ENCODE results near the gene ELP5. TPM values are rescaled to one million over a fixed set of nuclear protein-coding genes. Genes with fewer than 3 reads are reported as not detected.

Gene ELP5
- total RNA-seq, 4 donors from 2014 or later, result 10.8 to 20.6 (median 17.1) TPM

DNA sequence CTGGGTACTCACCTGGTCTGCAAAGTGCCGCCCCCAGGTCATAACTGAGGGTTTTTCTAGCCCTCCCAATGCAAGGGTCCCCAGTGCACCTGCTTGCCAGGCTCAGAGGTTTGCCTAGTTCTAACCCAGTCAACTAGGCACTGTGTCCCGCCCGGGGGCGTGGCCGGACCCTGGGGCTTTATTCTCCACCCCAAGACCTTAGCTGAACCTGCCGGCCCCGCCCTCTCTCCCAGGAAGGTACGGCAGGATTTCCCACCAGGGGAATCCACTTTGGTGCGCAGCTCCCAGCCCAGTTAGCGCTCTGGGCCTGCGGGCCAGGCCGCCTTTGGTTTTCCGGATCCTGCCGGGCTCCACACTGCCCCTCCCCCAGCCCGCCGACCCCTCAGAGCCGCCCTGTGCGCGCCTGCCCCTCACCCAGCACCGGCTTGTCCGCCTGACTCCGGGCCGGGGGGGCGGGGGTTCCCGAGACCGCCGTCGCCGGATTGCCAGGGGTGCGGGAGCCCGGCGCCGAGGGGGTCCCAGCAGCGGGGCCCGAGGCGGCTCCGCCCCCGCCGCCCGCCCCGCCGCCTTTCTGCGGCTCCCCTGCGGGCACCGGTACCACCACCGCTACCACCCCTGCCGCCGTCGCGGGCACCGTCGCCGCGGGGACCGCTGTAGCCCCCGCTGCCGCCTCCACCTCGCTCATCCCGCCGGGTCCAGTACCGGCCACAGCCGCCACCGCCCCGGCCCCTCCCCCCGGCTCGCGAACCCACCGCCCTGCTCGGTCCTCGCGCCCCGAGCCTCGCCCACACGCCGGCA, 42.0 kb downstream of the ELP5 start:
- no peak overlapping the region for H3K4me3 ChIP-seq (ENCODE audit: low read depth, poor library complexity, severe bottlenecking)
- TF ChIP-seq, protein P1, sequence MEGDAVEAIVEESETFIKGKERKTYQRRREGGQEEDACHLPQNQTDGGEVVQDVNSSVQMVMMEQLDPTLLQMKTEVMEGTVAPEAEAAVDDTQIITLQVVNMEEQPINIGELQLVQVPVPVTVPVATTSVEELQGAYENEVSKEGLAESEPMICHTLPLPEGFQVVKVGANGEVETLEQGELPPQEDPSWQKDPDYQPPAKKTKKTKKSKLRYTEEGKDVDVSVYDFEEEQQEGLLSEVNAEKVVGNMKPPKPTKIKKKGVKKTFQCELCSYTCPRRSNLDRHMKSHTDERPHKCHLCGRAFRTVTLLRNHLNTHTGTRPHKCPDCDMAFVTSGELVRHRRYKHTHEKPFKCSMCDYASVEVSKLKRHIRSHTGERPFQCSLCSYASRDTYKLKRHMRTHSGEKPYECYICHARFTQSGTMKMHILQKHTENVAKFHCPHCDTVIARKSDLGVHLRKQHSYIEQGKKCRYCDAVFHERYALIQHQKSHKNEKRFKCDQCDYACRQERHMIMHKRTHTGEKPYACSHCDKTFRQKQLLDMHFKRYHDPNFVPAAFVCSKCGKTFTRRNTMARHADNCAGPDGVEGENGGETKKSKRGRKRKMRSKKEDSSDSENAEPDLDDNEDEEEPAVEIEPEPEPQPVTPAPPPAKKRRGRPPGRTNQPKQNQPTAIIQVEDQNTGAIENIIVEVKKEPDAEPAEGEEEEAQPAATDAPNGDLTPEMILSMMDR (IDR thresholded peaks at IDR 0.05), result no peak
- TF ChIP-seq POLR2A (IDR thresholded peaks at IDR 0.05), result no peak
- intact Hi-C loops (cut with DNase I; ENCODE audit: low total_unique reads), result no loop called here
- WGBS, 2 donors, result 3 to 5% methylated on average over 36 to 42 of the region's 75 CpGs
- DNase-seq (ENCODE audit: low spot score in 2 of 2), result no peak

DNA sequence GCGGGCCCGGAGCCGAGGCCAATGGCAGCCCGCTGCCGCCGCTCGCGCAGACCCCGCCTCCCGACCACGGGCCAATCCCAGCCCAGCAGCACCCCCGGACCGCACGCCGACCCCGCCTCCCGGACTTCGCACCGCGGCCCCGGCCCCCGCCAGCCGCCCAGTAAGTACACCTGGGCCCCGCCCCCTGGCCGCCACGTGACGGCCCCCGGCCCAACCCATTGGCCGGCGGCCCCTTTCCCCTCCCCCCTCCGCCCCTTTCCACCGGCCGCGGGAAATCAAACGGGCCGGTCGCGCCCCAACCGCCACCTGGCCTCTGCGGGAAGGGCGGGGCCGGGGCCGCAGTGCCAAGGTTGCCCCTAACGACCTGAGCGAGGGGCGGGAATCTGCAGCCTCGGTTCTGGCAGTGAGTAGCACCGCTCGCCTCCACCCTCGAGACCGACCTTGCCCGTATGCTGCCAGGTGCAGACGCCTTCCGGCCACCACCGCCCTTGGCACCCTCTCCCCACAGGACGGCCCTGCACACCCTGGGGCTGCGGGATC, 42.7 kb downstream of the ELP5 start, which contains the start of gene YBX2:
YBX2 (minus strand) TSS at position 26 of the 540 bp plus-strand sequence. CDS start 139 bp downstream, outside the sequence.
- DNase-seq (ENCODE audit: low spot score in 2 of 2), result peak in 1 of 2 donors; percentile 94
- whole genome bisulfite sequencing, 2 donors, result 1% methylated on average over 24 to 27 of the region's 57 CpGs
- H3K4me3 ChIP-seq (ENCODE audit: low read depth, poor library complexity, severe bottlenecking), result no peak within 1 kb of the TSS
- TF ChIP-seq, protein P1 (IDR thresholded peaks at IDR 0.05), result no peak
- no peak for TF ChIP-seq POLR2A (IDR thresholded peaks at IDR 0.05)
- intact Hi-C loops (cut with DNase I; ENCODE audit: low total_unique reads), result no loop called here

DNA sequence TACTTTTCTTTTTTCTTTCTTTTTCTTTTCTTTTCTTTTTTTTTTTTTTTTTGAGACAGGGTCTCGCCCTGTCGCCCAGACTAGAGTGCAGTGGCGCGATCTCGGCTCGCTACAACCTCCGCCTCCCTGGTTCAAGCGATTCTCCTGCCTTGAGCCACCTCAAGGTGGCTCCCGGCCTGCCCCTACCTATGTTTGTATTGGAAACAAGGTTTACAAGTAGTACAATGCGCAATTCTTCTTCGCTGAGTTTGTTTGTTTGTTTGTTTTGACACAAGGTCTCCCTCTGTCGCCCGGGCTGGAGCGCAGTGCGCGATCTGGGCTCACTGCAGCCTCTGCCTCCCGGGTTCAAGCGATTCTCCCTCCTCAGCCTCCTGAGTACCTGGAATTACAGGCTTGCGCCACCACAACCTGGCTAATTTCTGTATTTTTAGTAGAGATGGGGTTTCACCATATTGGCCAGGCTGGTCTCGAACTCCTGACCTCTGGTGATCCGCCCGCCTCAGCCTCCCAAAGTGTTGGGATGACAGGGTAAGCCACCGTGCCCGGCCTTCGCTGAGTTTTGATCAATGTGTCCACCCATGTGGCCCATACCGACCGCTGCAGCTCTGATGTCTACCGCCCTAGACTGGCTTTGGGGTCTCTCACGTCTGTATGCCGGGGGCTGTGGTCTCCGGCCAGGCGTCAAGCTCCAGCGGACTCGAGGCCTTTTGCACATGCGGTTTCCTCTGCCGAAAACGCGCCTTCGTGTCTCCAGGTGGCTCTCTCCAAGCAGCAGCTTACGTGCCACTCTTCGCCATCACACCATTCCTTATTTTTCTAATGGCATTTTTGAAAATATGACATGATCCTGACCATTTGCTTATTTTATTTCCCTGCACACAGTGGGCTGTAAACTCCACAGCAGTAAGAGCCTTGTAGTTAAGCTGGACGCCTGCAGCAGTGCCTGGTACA, 43.5 kb downstream of the ELP5 start:
- no peak overlapping the region for H3K4me3 ChIP-seq (ENCODE audit: low read depth, poor library complexity, severe bottlenecking)
- intact Hi-C loops (cut with DNase I; ENCODE audit: low total_unique reads), result no loop called here
- TF ChIP-seq POLR2A (IDR thresholded peaks at IDR 0.05), result no peak
- TF ChIP-seq, protein P1 (IDR thresholded peaks at IDR 0.05), result no peak
- 55 to 58% methylated on average over 42 of the region's 42 CpGs for WGBS, 2 donors
- no peak for DNase-seq (ENCODE audit: low spot score in 2 of 2)

DNA sequence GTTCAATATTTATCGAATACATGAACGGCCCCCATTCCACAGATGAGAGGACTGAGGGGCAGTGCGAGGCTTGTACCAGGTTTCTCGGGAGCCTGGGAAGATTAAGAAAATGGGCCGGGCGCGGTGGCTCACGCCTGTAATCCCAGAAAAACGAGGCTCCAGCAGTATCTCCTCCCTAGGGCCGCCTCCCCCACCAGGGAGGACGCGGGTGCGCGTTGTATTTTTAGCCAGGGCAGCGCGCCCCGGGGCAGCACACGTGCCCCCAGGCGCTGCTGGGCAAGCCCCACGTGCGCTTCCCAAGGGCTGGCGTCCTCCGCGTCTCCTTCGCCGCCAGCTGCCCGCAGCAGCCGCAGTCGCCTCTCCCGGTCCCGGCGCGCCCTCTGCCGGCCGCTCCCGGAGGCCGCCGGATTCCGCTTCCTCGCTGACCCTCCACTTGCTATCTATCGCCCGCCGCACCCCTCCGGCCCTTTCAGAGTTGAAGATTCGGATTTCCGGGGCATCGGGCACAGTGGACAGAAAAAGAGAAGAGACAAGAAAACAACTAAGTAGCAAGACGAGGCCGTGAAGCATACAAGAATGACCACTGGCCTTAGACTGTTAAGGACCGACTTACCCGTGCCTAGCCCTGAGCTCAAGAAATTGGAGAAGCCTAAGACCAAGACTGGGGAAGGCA, 44.3 kb downstream of the ELP5 start:
- whole genome bisulfite sequencing, 2 donors, result 2 to 3% methylated on average over 49 to 50 of the region's 51 CpGs
- peak; percentile 69 to 96 for DNase-seq (ENCODE audit: low spot score in 2 of 2)
- no peak overlapping the region for H3K4me3 ChIP-seq (ENCODE audit: low read depth, poor library complexity, severe bottlenecking)
- intact Hi-C loops (cut with DNase I; ENCODE audit: low total_unique reads), result no loop called here
- TF ChIP-seq, protein P1 (IDR thresholded peaks at IDR 0.05), result peak in 1 of 3 donors; percentile 72
- no peak for TF ChIP-seq POLR2A (IDR thresholded peaks at IDR 0.05)

DNA sequence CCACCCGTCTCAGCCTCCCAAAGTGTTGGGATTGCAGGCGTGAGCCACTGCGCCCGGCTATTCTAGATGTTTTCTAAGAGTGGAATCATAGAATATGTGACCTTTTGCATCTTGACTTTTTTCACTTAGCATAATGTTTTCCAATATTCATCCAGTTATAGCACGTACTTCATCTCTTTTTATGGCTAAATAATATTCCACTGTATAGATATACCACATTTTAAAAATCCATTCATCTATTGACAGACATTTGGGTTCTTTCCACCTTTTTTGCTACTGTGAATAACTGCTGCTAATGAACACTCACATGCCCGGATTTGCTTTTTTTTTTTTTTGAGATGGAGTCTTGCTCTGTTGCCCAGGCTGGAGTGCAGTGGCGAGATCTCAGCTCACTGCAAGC, 52.2 kb downstream of the ELP5 start:
- no peak overlapping the region for H3K4me3 ChIP-seq (ENCODE audit: low read depth, poor library complexity, severe bottlenecking)
- TF ChIP-seq, protein P1 (IDR thresholded peaks at IDR 0.05), result no peak
- no peak for TF ChIP-seq POLR2A (IDR thresholded peaks at IDR 0.05)
- DNase-seq (ENCODE audit: low spot score in 2 of 2), result no peak
- intact Hi-C loops (cut with DNase I; ENCODE audit: low total_unique reads), result no loop called here
- WGBS, 2 donors, result 95% methylated on average over 7 of the region's 7 CpGs
